Measurements from ENCODE around the gene ASB15.
A peak's percentile ranks its signal among the peaks of the same experiment; 100 is the strongest.
"Not testable (repeated sequence)": the region's sequence is repeated elsewhere in the genome, so short reads cannot be mapped to it uniquely, and the experiment has no call there.

The ASB15 gene

GRCh38 chr7:123598657-123599056, 3.0 kb upstream of the ASB15 start:
- DNase-seq (ENCODE audit: low spot score), result no peak

- DNase-seq (ENCODE audit: low spot score), result no peak
Measured at GRCh38 chr7:123599766-123600165, 1.9 kb upstream of the ASB15 start.

- DNase-seq (ENCODE audit: low spot score), result no peak
Measured at GRCh38 chr7:123600876-123601275, 745 bp upstream of the ASB15 start.

GRCh38 chr7:123602648-123603047, 1.0 kb downstream of the ASB15 start:
- DNase-seq (ENCODE audit: low spot score), result no peak

- DNase-seq (ENCODE audit: low spot score), result no peak
Measured at GRCh38 chr7:123604739-123605138, 3.1 kb downstream of the ASB15 start.

- DNase-seq (ENCODE audit: low spot score), result no peak
Measured at GRCh38 chr7:123607423-123607975, 5.9 kb downstream of the ASB15 start.

- DNase-seq (ENCODE audit: low spot score), result no peak
Measured at GRCh38 chr7:123608991-123609882, 7.6 kb downstream of the ASB15 start.

GRCh38 chr7:123609883-123610239, 8.2 kb downstream of the ASB15 start:
- DNase-seq (ENCODE audit: low spot score), result no peak

GRCh38 chr7:123612024-123612423, 10.4 kb downstream of the ASB15 start:
- DNase-seq (ENCODE audit: low spot score), result no peak

GRCh38 chr7:123615344-123615743, 13.7 kb downstream of the ASB15 start:
- no peak for DNase-seq (ENCODE audit: low spot score)

- no peak for DNase-seq (ENCODE audit: low spot score)
Measured at GRCh38 chr7:123616223-123616622, 14.6 kb downstream of the ASB15 start.

- DNase-seq (ENCODE audit: low spot score), result no peak
Measured at GRCh38 chr7:123621707-123622106, 20.1 kb downstream of the ASB15 start.

GRCh38 chr7:123622660-123623386, 21.2 kb downstream of the ASB15 start:
- DNase-seq (ENCODE audit: low spot score), result no peak

GRCh38 chr7:123624527-123625183, 23.0 kb downstream of the ASB15 start:
- peak; percentile 20 for DNase-seq (ENCODE audit: low spot score)

- no peak for DNase-seq (ENCODE audit: low spot score)
Measured at GRCh38 chr7:123625254-123625653, 23.6 kb downstream of the ASB15 start.

GRCh38 chr7:123627851-123628250, 26.2 kb downstream of the ASB15 start:
- DNase-seq (ENCODE audit: low spot score), result peak; percentile 9

- no peak for DNase-seq (ENCODE audit: low spot score)
Measured at GRCh38 chr7:123628829-123629228, 27.2 kb downstream of the ASB15 start.

- no peak for DNase-seq (ENCODE audit: low spot score)
Measured at GRCh38 chr7:123629281-123629680, 27.7 kb downstream of the ASB15 start.

- no peak for DNase-seq (ENCODE audit: low spot score)
Measured at GRCh38 chr7:123632808-123633207, 31.2 kb downstream of the ASB15 start.

- no peak for DNase-seq (ENCODE audit: low spot score)
Measured at GRCh38 chr7:123633553-123633952, 31.9 kb downstream of the ASB15 start.

- not testable (repeated sequence) for DNase-seq (ENCODE audit: low spot score)
Measured at GRCh38 chr7:123634011-123634573, 32.5 kb downstream of the ASB15 start.
